ENCODE measurements around the gene REXO1. TPM values are rescaled to one million over a fixed set of nuclear protein-coding genes. Genes with fewer than 3 reads are reported as not detected.

Gene REXO1
- total and polyA plus RNA-seq, 3 donors from 2014 or later, result 104 to 200 (median 149) TPM

DNA sequence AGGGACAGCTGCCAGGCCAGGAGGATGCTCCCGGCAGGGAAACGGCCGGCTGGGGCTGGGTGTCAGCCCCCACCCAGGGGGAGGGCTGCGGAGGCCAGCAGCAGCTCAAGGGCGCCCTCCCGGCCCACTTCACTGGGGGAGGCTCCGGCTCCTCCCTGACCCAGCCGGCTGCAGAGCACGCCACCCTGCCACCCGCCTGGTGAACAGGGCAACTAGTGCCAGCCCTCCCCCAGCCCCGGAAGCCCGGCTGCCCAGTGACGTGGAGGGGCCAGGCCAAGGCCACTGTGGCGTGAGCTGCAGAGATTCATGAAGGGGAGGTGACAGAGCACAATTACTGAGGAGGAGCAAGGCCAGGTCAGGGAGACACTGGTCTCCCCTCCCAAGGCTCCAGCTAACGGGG lies 14.7 kb downstream of the REXO1 start:
- TF ChIP-seq POLR2A (IDR thresholded peaks at IDR 0.05), result no peak
- TF ChIP-seq, protein P1, sequence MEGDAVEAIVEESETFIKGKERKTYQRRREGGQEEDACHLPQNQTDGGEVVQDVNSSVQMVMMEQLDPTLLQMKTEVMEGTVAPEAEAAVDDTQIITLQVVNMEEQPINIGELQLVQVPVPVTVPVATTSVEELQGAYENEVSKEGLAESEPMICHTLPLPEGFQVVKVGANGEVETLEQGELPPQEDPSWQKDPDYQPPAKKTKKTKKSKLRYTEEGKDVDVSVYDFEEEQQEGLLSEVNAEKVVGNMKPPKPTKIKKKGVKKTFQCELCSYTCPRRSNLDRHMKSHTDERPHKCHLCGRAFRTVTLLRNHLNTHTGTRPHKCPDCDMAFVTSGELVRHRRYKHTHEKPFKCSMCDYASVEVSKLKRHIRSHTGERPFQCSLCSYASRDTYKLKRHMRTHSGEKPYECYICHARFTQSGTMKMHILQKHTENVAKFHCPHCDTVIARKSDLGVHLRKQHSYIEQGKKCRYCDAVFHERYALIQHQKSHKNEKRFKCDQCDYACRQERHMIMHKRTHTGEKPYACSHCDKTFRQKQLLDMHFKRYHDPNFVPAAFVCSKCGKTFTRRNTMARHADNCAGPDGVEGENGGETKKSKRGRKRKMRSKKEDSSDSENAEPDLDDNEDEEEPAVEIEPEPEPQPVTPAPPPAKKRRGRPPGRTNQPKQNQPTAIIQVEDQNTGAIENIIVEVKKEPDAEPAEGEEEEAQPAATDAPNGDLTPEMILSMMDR (IDR thresholded peaks at IDR 0.05), result no peak
- Histone ChIP-seq H3K36me3 (ENCODE audit: low read depth, missing control alignments) (no peaks in the 10 kb centered on the region), H3K4me1 (peaks cover 64% of the 10 kb centered on the region), H3K4me3 (no peak overlapping the region), H3K27ac (peak overlapping the region in 1 of 2 donors; percentile 66), H3K27me3 (no peaks in the 10 kb centered on the region), H3K9me3 (no peaks in the 10 kb centered on the region)
- 16 to 67% methylated on average over 3 to 6 of the region's 15 CpGs for WGBS, 2 donors
- intact Hi-C loops (cut with DNase I; ENCODE audit: low total_unique reads), result no loop called here
- peak; percentile 93 for DNase-seq

DNA sequence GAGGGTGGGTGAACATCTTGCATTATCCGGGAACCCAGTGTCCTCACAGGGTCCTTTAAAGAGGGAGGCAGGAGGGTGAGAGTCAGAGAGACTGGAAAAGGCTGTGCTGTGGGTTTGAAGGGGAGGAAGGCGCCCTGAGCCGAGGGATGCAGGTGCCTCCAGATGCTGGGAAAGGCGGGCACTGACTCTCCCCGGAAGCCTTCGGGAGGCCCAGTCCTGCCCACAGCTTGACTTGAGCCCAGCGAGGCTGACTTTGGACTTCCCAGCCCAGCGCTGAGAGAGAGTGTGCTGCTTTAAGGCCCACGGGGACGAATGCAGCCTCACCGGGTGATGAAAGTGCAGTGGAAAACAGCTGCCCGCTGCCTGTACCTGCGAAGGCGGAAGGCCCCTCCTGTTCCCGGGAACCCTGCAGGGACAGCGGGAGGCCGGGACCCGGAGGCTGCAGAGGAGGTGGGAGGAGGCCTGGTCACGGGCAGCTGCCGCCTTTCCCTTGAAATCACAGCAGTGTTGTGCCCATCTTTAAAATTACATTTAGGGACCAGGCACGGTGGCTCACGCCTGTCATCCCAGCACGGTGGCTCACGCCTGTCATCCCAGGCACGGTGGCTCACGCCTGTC lies 16.1 kb downstream of the REXO1 start:
- Histone ChIP-seq H3K9me3 (no peaks in the 10 kb centered on the region), H3K27ac (no peak overlapping the region), H3K36me3 (ENCODE audit: low read depth, missing control alignments) (no peaks in the 10 kb centered on the region), H3K27me3 (no peaks in the 10 kb centered on the region), H3K4me3 (no peak overlapping the region), H3K4me1 (peaks cover 65% of the 10 kb centered on the region)
- intact Hi-C loops (cut with DNase I; ENCODE audit: low total_unique reads), result no loop called here
- no peak for TF ChIP-seq POLR2A (IDR thresholded peaks at IDR 0.05)
- no peak for DNase-seq
- WGBS, 2 donors, result 78 to 88% methylated on average over 22 to 26 of the region's 26 CpGs

DNA sequence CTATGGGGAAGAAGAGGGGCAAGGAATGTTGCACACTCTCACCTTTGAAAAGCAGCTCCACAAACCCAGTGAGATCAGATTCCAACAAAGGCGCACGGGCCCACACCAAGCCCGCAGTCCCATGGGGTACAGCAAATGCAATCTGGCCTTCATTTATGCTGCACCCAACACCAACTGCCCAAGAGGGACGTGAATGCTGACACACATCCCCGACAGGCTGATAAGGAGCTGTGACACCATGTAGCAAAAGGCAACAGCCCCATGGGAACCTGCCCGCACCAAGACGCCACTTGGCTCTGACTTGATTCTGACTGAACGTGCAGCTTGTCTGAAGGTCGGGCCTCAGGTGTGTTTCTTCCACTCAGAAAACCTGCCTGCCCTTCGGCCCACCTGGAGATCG lies 17.3 kb downstream of the REXO1 start:
- no peak for DNase-seq
- Histone ChIP-seq H3K9me3 (no peaks in the 10 kb centered on the region), H3K36me3 (ENCODE audit: low read depth, missing control alignments) (no peaks in the 10 kb centered on the region), H3K27me3 (no peaks in the 10 kb centered on the region), H3K27ac (no peak overlapping the region), H3K4me1 (peaks cover 56% of the 10 kb centered on the region), H3K4me3 (no peak overlapping the region)
- 72 to 91% methylated on average over 11 of the region's 11 CpGs for WGBS, 2 donors
- intact Hi-C loops (cut with DNase I; ENCODE audit: low total_unique reads), result no loop called here
- no peak for TF ChIP-seq POLR2A (IDR thresholded peaks at IDR 0.05)
- TF ChIP-seq, protein P1 (IDR thresholded peaks at IDR 0.05), result no peak

DNA sequence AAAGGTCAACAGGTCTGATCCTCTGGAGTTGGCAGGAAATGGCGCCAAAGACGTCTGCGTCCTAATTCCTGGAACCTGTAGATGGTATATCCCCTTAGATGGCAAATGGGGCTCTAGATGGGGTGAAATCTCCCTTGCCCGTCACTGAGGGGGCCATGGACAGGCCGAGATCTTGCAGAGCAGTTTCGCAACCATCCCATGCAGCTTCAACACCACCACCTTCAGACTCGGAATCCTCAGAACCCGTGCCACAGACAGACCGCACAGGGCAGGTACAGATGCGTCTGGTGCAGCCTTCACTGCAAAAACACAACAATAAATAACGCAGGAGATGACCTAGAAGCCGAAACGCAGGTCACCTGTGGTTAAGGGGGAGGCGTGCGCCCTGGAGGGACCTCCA lies 17.7 kb downstream of the REXO1 start:
- intact Hi-C loops (cut with DNase I; ENCODE audit: low total_unique reads), result no loop called here
- 93% methylated on average over 15 of the region's 15 CpGs for WGBS, 2 donors
- H3K9me3 ChIP-seq, result no peaks in the 10 kb centered on the region
- H3K27ac ChIP-seq, result no peak overlapping the region
- no peak for TF ChIP-seq POLR2A (IDR thresholded peaks at IDR 0.05)
- TF ChIP-seq, protein P1 (IDR thresholded peaks at IDR 0.05), result no peak
- H3K4me1 ChIP-seq, result peaks cover 55% of the 10 kb centered on the region
- H3K4me3 ChIP-seq, result no peak overlapping the region
- no peak for DNase-seq
- no peaks in the 10 kb centered on the region for H3K27me3 ChIP-seq
- no peaks in the 10 kb centered on the region for H3K36me3 ChIP-seq (ENCODE audit: low read depth, missing control alignments)

DNA sequence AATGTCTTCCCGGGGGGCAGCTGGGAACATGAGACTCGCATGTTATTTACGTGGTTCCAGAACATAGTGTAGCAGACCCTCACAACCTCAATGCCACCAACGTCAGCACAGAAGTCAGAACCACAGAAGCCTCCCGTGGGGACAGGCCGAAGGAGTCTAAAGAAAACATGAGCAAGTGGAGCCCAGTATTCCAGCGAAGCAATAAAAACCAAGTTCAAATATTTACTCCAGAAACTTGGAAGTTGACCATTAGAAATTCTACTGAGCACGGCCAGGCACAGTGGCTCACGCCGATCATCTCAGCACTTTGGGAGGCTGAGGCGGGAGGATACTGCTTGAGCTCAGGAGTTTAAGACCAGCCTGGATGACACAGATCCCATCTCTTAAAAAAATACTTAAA lies 18.3 kb downstream of the REXO1 start:
- Histone ChIP-seq H3K9me3 (no peaks in the 10 kb centered on the region), H3K27me3 (no peaks in the 10 kb centered on the region), H3K4me1 (peaks cover 49% of the 10 kb centered on the region), H3K4me3 (no peak overlapping the region), H3K36me3 (ENCODE audit: low read depth, missing control alignments) (no peaks in the 10 kb centered on the region), H3K27ac (no peak overlapping the region)
- TF ChIP-seq, protein P1 (IDR thresholded peaks at IDR 0.05), result no peak
- no peak for TF ChIP-seq POLR2A (IDR thresholded peaks at IDR 0.05)
- DNase-seq, result no peak
- intact Hi-C loops (cut with DNase I; ENCODE audit: low total_unique reads), result no loop called here
- WGBS, 2 donors, result 77 to 84% methylated on average over 11 of the region's 11 CpGs

Measured in testis (tissue), 3 donors.